ENCODE results near the gene RIMS1.
"Not testable (repeated sequence)": the region's sequence is repeated elsewhere in the genome, so short reads cannot be mapped to it uniquely, and the experiment has no call there.

Gene RIMS1

DNA sequence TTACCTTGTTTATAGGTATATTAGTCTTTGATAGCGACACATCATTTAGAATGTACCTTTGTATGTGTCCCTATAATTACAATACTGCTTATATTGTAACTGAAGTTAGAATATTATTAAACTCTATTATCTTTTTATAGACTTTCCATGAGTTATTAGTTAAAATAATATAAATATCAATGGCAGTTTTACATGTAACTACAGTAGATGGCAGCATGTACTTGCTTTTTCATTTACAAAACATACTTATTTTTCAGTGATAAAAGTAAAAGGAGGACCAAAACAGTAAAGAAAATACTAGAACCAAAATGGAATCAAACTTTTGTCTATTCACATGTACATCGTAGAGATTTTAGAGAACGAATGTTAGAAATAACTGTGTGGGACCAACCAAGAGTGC lies 364.3 kb downstream of the RIMS1 start:
- DNase-seq, result no peak

DNA sequence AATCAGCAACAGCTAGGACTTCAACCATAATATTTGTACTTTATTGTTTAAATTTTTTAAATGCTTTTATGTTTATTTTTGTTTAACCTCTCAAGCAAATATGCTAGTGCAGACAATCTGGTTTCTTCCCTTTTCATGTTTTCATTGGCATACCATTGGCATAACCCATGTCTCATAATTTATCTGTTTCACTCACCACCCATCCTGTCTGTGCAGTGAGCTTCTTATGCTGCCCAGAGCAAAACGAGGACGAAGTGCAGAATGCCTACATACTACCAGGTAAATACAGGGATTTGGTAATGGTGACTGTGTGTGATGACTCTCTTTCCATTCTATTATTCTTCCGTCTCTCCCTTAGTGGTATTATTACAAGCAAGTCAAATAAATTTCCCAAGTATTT lies 374.1 kb downstream of the RIMS1 start:
- DNase-seq, result no peak

- DNase-seq, result no peak
These were observed 375.2 kb downstream of the RIMS1 start for GRCh38 chr6:72261554-72261953.

DNA sequence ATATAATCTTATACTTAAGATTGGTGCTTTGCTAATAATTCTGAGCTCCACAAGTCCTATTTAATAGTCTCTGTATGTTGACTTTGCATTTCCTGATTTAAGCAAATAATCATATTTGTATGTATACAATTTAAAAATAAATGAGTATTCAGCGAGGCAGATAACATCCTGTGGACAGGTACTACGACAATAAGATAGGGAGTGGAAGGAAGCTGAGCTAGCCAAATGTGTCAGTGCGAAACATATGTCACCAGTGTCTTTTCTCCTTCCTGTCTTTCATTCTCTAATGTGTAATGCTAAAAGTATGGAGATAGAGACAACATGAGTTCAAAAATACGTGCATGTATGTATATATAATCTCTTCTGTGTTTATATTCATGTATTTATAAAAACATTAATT lies 375.9 kb downstream of the RIMS1 start:
- DNase-seq, result no peak

GRCh38 chr6:72267470-72267869 lies 381.1 kb downstream of the RIMS1 start:
- DNase-seq, result no peak

- DNase-seq, result no peak
These were observed 385.2 kb downstream of the RIMS1 start for GRCh38 chr6:72271531-72271930.

GRCh38 chr6:72272958-72273357 lies 386.6 kb downstream of the RIMS1 start:
- DNase-seq, result no peak

DNA sequence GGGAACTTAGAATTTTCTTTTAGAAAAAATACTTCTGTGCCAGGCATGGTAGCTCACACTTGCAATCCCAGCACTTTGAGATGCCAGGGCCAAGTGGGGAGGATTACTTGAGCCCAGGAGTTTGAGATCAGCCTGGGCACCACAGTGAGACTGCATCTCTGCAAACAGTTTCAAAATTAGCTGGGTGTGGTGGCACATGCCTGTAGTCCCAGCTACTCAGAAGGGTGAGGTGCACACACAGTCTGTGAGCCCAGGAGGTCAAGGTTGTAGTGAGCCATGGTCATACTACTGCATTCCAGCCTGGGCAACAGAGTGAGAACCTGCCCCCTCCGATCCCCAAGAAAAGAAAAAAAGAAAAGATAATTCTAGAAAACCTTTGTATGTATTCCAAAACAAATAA lies 389.5 kb downstream of the RIMS1 start:
- DNase-seq, result no peak

DNA sequence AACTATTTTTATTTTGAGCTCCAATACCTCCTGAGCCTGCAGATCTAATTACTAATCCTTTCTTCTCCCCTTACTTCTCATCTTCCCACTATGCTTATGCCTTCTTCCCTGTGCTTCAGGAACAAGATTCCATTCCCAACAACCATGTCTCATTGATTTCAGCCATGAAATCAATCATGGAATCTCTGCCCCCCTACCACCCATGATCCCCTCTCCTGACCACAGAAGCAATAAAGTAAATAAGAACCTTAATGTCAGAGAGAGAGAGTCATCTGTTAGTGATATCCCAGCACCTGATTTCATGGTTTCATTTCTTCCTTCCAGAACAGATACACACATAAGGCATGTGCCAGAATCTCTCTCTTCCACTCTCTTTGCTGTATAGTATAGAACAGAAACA lies 395.9 kb downstream of the RIMS1 start:
- DNase-seq, result no peak

- DNase-seq, result no peak
These were observed 397.2 kb downstream of the RIMS1 start for GRCh38 chr6:72283571-72283970.

DNA sequence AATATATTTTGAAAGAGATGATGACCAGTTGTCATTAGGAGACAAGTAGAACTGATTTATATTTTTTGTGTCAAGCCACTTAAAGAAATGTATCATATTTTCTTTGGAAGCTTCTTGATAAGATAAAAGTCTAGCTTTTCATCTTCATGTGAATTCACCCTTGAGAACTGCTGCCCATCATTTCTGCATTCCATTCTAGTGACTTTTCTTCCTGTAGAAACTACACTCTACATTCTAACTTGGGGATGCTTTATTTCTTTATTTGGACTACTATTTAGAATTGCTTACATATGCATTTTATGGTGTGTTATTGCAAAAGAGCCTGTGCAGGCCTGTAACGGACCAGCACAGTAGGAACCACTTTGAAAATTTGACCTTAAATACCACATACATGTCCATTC lies 400.6 kb downstream of the RIMS1 start:
- no peak for DNase-seq

- no peak for DNase-seq
These were observed 401.5 kb downstream of the RIMS1 start for GRCh38 chr6:72287801-72288200.

GRCh38 chr6:72288592-72288991 lies 402.2 kb downstream of the RIMS1 start:
- no peak for DNase-seq

- DNase-seq, result no peak
These were observed 404.3 kb downstream of the RIMS1 start for GRCh38 chr6:72290620-72291019.

DNA sequence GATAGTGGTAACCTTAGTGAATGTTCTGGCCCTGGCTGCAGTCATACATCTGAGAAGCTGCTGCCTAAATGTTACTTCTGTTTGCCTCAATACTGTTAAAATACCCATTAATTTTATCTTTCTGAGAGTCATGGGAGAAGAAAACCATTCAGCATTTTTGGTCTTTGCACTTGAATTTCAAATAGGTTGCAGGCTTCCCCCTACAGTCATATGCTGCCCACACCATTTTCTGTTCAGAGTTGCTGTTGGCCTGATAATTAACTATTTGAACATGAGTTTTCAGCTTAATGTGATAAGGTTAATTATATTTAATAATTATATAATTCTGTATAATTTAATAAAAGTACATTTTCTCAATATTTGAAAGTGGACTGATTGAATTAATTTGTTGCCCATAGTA lies 410.0 kb downstream of the RIMS1 start:
- DNase-seq, result no peak

DNA sequence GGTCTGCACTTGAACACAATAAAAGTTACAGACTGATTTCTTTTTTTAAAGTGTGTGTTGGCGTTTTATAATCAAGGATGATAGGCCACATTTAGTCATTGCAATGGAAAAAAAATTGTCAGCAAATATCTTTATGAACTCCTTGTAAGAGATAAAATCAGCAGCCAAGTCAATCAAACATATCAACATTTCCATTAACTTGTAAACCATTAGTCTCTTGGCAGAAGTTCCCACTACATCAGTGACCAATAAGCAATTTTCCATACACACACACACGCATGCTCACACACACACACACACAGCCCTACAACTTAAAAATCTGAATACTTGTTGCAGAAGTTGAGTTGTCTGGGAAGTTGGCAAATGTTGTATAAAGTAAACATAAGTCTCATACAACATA lies 419.6 kb downstream of the RIMS1 start:
- DNase-seq, result no peak

- DNase-seq, result peak; percentile 4
These were observed 430.5 kb downstream of the RIMS1 start for GRCh38 chr6:72316675-72317380.

- no peak for DNase-seq
These were observed 435.4 kb downstream of the RIMS1 start for GRCh38 chr6:72321788-72322187.

DNA sequence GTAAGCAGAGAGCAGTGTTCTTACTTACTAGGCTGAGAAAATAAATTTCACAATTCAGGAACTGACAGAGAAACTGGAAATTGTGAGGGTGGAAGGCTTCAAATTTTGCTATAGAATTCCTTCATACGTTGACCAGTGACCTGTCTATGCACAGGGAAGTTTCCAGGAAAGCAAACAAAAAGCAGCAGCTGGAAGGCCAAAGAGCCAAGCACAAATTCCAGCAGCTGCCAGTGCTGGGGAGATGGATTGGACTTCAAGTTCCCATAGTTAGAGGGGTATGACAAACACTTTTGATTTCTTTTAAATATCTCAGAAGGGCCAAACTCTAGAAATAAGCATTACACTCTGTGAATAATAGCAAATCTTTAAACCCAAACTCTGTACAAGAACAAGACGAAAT lies 436.4 kb downstream of the RIMS1 start:
- no peak for DNase-seq

DNA sequence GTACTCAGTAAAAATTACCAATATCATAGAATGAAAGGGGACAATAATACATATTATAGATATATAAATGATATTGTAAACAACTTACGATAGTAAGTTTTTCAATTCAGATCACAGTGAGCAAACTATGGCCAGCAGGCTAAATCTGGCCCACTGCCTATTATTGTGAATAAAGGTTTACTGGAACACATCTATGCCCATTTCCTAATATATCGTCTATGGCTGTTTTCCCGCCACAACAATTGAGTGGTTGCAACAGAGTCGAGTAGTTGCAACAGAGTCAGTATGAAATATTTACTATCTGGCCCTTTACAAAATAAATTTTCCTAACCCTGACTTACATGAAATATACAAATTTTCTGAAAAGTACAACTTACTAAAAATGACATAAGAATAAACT lies 438.2 kb downstream of the RIMS1 start:
- DNase-seq, result no peak

DNA sequence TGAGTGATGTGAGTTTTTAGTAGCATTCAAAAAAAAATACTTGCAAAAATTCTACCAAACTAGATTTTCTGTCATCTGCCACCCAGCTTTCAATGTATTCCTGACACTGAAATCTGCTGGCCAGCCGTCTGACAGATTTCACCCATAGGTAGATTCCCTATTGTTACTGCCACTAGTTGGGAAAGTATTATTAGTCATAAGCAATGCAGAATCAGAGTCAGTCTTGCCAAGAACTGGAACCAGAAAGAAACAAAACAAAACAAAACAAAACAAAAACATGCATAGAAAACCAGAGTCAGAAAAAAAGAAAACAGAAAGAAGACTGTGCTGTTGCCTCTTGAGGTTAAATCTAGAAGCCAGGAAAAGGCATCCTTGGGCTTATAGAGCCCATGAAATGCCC lies 442.4 kb downstream of the RIMS1 start:
- no peak for DNase-seq

- DNase-seq, result not testable (repeated sequence)
These were observed 448.9 kb downstream of the RIMS1 start for GRCh38 chr6:72335203-72335602.

GRCh38 chr6:72348926-72349325 lies 462.6 kb downstream of the RIMS1 start:
- no peak for DNase-seq

DNA sequence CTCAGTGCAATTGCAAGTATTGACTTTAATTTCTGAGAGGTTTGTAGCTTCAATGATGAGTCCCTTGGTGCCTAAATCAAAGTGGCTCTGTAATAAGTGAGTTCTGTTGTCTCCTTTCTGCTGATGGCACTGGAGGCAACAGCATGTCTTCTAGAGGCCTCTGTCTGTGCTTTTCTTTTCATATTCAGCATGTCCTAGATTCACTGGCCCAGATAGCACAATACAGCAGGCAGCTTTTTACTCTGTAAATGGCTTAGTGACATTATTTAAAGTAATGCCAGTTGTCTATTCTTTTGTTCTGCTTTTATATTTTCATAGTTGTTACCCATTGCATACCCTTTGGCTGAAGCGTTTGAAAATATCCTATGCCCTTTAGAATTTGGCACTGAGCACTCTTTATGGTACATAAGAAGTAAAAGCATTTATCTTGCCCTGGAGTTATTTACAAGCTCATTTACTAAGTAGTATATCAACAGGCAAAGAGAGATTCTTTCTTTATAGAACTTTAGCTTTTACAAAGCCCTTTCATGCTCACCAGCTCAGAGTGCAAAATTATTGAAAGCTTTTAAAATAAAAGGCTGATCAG lies 464.0 kb downstream of the RIMS1 start:
- DNase-seq, result no peak

All from activated naive CD4-positive, alpha-beta T cell treated with anti-CD3 and anti-CD28 coated beads, Interleukin-2, amount 50 U/mL, for 16 hours (primary cell).